HepG2 (cell line): ENCODE results near the gene PPP2R5D. TPM values are rescaled to one million over a fixed set of nuclear protein-coding genes. Genes with fewer than 3 reads are reported as not detected.

ENCODE experiments used
- ATF4 ChIP-seq, 2 experiments: fragments of 450-650 bp in 1 of 2; sonication (generic) in 1 of 2; formaldehyde crosslinking; IDR thresholded peaks; 2 replicates each; pipeline versions ENCODE4 v1.5.0 to v1.8.0; 2020 to 2022; ENCODE audit warnings: mild to moderate bottlenecking in 1 of 2, missing genetic modification reagents in 1 of 2
- BHLHE40 ChIP-seq: IDR thresholded peaks from 2 replicates; pipeline ENCODE4 v1.6.1; 2011; ENCODE audit warnings: low read length, improper control_type of control experiment
- CHD2 ChIP-seq: IDR thresholded peaks from 2 replicates; pipeline ENCODE4 v1.6.1; 2011; ENCODE audit warnings: low read depth, low read length, improper control_type of control experiment
- CREM ChIP-seq, 2 experiments: sonication (generic) in 1 of 2; formaldehyde crosslinking in 1 of 2; IDR thresholded peaks; 2 replicates each; pipeline versions ENCODE4 v1.4.0 to v1.6.1; 2016 to 2020; ENCODE audit warnings: antibody characterized with exemption in 1 of 2, mild to moderate bottlenecking in 1 of 2, missing genetic modification reagents in 1 of 2
- HOXD1 ChIP-seq: sonication (generic); formaldehyde crosslinking; IDR thresholded peaks from 2 replicates; pipeline ENCODE4 v1.5.0; 2020; ENCODE audit warnings: missing genetic modification reagents
- JUND ChIP-seq: sonication (generic); formaldehyde crosslinking; IDR thresholded peaks from 2 replicates; pipeline ENCODE4 v1.8.0; 2022; ENCODE audit warnings: mild to moderate bottlenecking, missing genetic modification reagents
- MAFF ChIP-seq: IDR thresholded peaks from 2 replicates; pipeline ENCODE4 v1.6.1; 2011; ENCODE audit warnings: low read depth, low read length, improper control_type of control experiment
- MAX ChIP-seq: IDR thresholded peaks from 2 replicates; pipeline ENCODE4 v1.6.1; 2012; ENCODE audit warnings: inconsistent platforms
- NFKBIZ ChIP-seq: IDR thresholded peaks from 2 replicates; pipeline ENCODE4 v1.6.1; 2018; ENCODE audit warnings: missing genetic modification reagents, missing compliant biosample characterization
- NFRKB ChIP-seq: fragments of 450-650 bp; IDR thresholded peaks from 2 replicates; pipeline ENCODE4 v1.6.1; 2017
- NONO ChIP-seq, 2 experiments: fragments of 450-650 bp in 1 of 2; sonication (generic) in 1 of 2; formaldehyde crosslinking in 1 of 2; IDR thresholded peaks in 1 of 2; conservative IDR thresholded peaks in 1 of 2; 2 replicates each; pipeline versions ENCODE4 v1.6.1 to v1.8.0; 2017 to 2022; ENCODE audit warnings: mild to moderate bottlenecking in 1 of 2, missing genetic modification reagents in 1 of 2, moderate library complexity in 1 of 2
- PLRG1 ChIP-seq: fragments of 450-650 bp; conservative IDR thresholded peaks from 2 replicates; pipeline ENCODE4 v1.6.1; 2016
- PTBP1 ChIP-seq: fragments of 200-400 bp; formaldehyde crosslinking; IDR thresholded peaks from 2 replicates; pipeline ENCODE4 v1.6.1; 2018; ENCODE audit warnings: low read length, low read depth; ENCODE audit not compliant: poor library complexity, severe bottlenecking
- ZFAT ChIP-seq: sonication (generic); formaldehyde crosslinking; conservative IDR thresholded peaks from 2 replicates; pipeline ENCODE4 v1.8.1; 2023; ENCODE audit warnings: missing genetic modification reagents, inconsistent platforms
- ZNF431 ChIP-seq: sonication (generic); formaldehyde crosslinking; IDR thresholded peaks from 2 replicates; pipeline ENCODE4 v1.9.0; 2022; ENCODE audit warnings: missing genetic modification reagents, low read depth, mild to moderate bottlenecking, borderline replicate concordance
- ZNF563 ChIP-seq: sonication (generic); formaldehyde crosslinking; IDR thresholded peaks from 2 replicates; pipeline ENCODE4 v1.8.0; 2022; ENCODE audit warnings: mild to moderate bottlenecking, moderate library complexity, missing genetic modification reagents
- polyA plus RNA-seq, 8 experiments: library from polyadenylated mRNA; depleted of rRNA in 3 of 8; stranded (reverse) in 7 of 8; unstranded in 1 of 8; fragments of >200 nt; fragmentation: Illumina TruSeq in 4 of 8; extraction: Trizol in 4 of 8; gene quantifications; 2 replicates each; pipeline versions ENCODE4 v1.2.1 to v1.2.3, GENCODE V29; 2011 to 2016; ENCODE audit warnings: low read depth in 4 of 8, missing spikeins in 1 of 8, mixed read lengths in 1 of 8; ENCODE audit not compliant: insufficient read depth in 1 of 8
- total RNA-seq, 5 experiments: library from RNA; depleted of rRNA; stranded (reverse); fragments of >200 nt; fragmentation: Illumina TruSeq; extraction: Trizol; gene quantifications; 2 replicates each; pipeline ENCODE4 v1.2.3, GENCODE V29; 2016; ENCODE audit warnings: low read depth in 1 of 5
- TF ChIP-seq, protein P1 (sequence below): sonication (generic); formaldehyde crosslinking; conservative IDR thresholded peaks from 2 replicates; pipeline ENCODE4 v1.8.0; 2022; ENCODE audit warnings: mild to moderate bottlenecking, moderate library complexity, missing genetic modification reagents
- TF ChIP-seq, protein P2 (sequence below): IDR thresholded peaks from 2 replicates; pipeline ENCODE4 v1.6.1; 2016
- TF ChIP-seq, protein P3 (sequence below): sonication (generic); formaldehyde crosslinking; IDR thresholded peaks from 2 replicates; pipeline ENCODE4 v1.5.0; 2020; ENCODE audit warnings: missing genetic modification reagents

The PPP2R5D gene
- total and polyA plus RNA-seq, 2 of the 13 experiments (the other 11 are each of a cell fraction or from before 2014, with no cell fraction given) = 53.7 to 60.4 TPM

DNA sequence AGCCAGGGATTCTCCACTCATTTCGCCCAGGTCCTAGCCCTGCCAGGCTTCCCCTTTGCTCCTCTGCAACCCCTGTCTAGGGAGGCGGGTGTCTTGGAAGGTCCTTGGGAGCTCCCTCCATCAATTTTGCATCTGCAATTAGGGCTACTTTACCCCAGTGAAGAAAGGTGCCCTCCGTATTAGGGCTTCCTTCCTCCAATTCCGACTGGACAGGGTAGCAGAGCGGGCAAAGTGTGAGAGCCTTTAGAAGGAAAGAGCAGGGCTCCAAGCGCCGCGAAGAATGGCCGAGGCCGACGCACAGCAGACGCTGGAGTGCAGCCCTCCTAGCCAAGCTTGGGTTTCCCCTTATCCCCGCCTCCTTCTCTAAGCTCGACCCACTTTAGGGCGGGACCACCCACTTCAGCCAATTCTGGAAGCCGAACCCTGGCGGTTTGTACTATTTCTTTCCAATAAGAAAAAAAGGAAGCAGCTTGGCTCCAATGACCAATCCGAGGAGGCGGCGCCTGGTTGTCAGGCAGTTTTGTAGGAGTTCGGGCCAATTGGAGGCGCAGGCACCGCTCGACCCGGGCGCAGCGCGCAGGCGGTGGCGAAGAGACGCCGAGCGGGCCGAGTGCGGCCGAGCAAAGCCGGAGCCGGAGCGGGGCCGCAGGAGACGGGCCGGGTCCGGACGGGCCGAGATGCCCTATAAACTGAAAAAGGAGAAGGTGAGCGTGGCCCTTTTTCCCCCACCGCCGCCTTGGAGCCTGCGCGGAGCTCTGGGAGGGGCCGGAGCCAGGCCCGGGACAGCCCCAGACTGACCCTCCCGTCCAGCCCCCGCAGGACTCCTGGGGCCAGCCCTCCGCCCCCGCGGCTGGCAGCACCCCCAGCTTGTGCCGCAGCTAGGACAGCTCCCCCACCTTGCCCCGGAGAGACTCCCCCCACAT, at the start of gene PPP2R5D (continued):
- TF ChIP-seq ATF4 (CRISPR knock-in tag; IDR thresholded peaks at IDR 0.05) = no peak
- TF ChIP-seq HOXD1 (CRISPR knock-in tag) = no peak
- no peak for TF ChIP-seq PTBP1
- TF ChIP-seq CHD2 = no peak
- TF ChIP-seq BHLHE40 = peak; percentile 67
- TF ChIP-seq MAX = peak; percentile 18
- TF ChIP-seq, protein P1, sequence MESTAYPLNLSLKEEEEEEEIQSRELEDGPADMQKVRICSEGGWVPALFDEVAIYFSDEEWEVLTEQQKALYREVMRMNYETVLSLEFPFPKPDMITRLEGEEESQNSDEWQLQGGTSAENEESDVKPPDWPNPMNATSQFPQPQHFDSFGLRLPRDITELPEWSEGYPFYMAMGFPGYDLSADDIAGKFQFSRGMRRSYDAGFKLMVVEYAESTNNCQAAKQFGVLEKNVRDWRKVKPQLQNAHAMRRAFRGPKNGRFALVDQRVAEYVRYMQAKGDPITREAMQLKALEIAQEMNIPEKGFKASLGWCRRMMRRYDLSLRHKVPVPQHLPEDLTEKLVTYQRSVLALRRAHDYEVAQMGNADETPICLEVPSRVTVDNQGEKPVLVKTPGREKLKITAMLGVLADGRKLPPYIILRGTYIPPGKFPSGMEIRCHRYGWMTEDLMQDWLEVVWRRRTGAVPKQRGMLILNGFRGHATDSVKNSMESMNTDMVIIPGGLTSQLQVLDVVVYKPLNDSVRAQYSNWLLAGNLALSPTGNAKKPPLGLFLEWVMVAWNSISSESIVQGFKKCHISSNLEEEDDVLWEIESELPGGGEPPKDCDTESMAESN (CRISPR knock-in tag) = peak; percentile 29; the same call in 1 of the 2 replicates
- TF ChIP-seq NFRKB = no peak
- peak; percentile 73 for TF ChIP-seq CREM (IDR thresholded peaks at IDR 0.05)
- no peak for TF ChIP-seq CREM (CRISPR knock-in tag; IDR thresholded peaks at IDR 0.05)
- TF ChIP-seq, protein P2, sequence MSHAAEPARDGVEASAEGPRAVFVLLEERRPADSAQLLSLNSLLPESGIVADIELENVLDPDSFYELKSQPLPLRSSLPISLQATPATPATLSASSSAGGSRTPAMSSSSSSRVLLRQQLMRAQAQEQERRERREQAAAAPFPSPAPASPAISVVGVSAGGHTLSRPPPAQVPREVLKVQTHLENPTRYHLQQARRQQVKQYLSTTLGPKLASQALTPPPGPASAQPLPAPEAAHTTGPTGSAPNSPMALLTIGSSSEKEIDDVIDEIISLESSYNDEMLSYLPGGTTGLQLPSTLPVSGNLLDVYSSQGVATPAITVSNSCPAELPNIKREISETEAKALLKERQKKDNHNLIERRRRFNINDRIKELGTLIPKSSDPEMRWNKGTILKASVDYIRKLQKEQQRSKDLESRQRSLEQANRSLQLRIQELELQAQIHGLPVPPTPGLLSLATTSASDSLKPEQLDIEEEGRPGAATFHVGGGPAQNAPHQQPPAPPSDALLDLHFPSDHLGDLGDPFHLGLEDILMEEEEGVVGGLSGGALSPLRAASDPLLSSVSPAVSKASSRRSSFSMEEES (CRISPR knock-in tag) = 0 out of 2 replicates have a peak, but pooled peaks have one; percentile 34
- peak; percentile 61 for TF ChIP-seq ZNF563
- TF ChIP-seq PLRG1 = no peak
- no peak for TF ChIP-seq MAFF
- TF ChIP-seq JUND (CRISPR knock-in tag) = no peak
- TF ChIP-seq, protein P3, sequence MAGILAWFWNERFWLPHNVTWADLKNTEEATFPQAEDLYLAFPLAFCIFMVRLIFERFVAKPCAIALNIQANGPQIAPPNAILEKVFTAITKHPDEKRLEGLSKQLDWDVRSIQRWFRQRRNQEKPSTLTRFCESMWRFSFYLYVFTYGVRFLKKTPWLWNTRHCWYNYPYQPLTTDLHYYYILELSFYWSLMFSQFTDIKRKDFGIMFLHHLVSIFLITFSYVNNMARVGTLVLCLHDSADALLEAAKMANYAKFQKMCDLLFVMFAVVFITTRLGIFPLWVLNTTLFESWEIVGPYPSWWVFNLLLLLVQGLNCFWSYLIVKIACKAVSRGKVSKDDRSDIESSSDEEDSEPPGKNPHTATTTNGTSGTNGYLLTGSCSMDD (CRISPR knock-in tag) = no peak
- no peak for TF ChIP-seq ZNF431 (CRISPR knock-in tag)
- no peak for TF ChIP-seq ZFAT
- no peak for TF ChIP-seq NFKBIZ (CRISPR knock-in tag)
- TF ChIP-seq NONO (IDR thresholded peaks at IDR 0.05) = no peak
- no peak for TF ChIP-seq NONO (CRISPR knock-in tag; conservative IDR thresholded peaks at IDR 0.05)
